ENCODE results near the gene RFX4.

- TF ChIP-seq POLR2A (IDR thresholded peaks at IDR 0.05; ENCODE audit: low read depth, low read length) (no peak), EZH2 (IDR thresholded peaks at IDR 0.05; ENCODE audit: borderline replicate concordance, low read depth, low read length, severe bottlenecking) (no peak), CTCF (IDR thresholded peaks at IDR 0.05; ENCODE audit: extremely low read depth in 1 of 2, insufficient read depth in 1 of 2, low read depth in 1 of 2, low read length in 2 of 2) (no peak), POLR2AphosphoS5 (IDR thresholded peaks at IDR 0.05; ENCODE audit: insufficient read depth, low read depth, low read length) (no peak), MYC (IDR thresholded peaks at IDR 0.05; ENCODE audit: low read depth, low read length) (no peak), GATA2 (IDR thresholded peaks at IDR 0.05; ENCODE audit: insufficient read depth, insufficient read length, low read depth, low read length) (no peak), JUN (IDR thresholded peaks at IDR 0.05; ENCODE audit: borderline replicate concordance, insufficient read depth, insufficient read length, low read depth) (no peak), MAX (IDR thresholded peaks at IDR 0.05; ENCODE audit: insufficient read depth, insufficient read length) (no peak), FOS (IDR thresholded peaks at IDR 0.05; ENCODE audit: borderline replicate concordance, insufficient read depth, low read length) (no peak)
These were observed 184.4 kb downstream of the RFX4 start for GRCh38 chr12:106767206-106767605.

Measured in endothelial cell of umbilical vein (primary cell).